Measurements from ENCODE around the gene TSPAN19. TPM values are rescaled to one million over a fixed set of nuclear protein-coding genes. Genes with fewer than 3 reads are reported as not detected.
A peak's percentile ranks its signal among the peaks of the same experiment; 100 is the strongest.

TSPAN19 gene
- total RNA-seq, 4 donors from 2014 or later, result 0.27 to 0.56 TPM; not detected in 2

GRCh38 chr12:85041395-85041794 lies 5.3 kb upstream of the TSPAN19 start:
- H3K36me3 ChIP-seq, result no peaks in the 10 kb centered on the region
- H3K27me3 ChIP-seq, result no peaks in the 10 kb centered on the region
- no peak for TF ChIP-seq POLR2A (IDR thresholded peaks at IDR 0.05)
- TF ChIP-seq CTCF (IDR thresholded peaks at IDR 0.05), result no peak
- WGBS, 2 donors, result 38 to 44% methylated on average over 1 of the region's 1 CpG
- H3K4me1 ChIP-seq, result no peaks in the 10 kb centered on the region
- no peaks in the 10 kb centered on the region for H3K9me3 ChIP-seq
- H3K27ac ChIP-seq, result no peak overlapping the region
- H3K4me3 ChIP-seq (replicated peaks in 1 of 3), result no peak overlapping the region
- no peak for DNase-seq
- intact Hi-C loops (cut with DNase I), result no loop called here

GRCh38 chr12:85036733-85037132 lies 656 bp upstream of the TSPAN19 start:
- 9 to 15% methylated on average over 3 of the region's 3 CpGs for WGBS, 2 donors
- DNase-seq, result no peak
- Histone ChIP-seq H3K4me3 (replicated peaks in 1 of 3) (peak overlapping the region in 2 of 3 donors; percentile 31 to 85), H3K9me3 (no peaks in the 10 kb centered on the region), H3K27me3 (no peaks in the 10 kb centered on the region), H3K27ac (no peak overlapping the region), H3K36me3 (no peaks in the 10 kb centered on the region), H3K4me1 (no peaks in the 10 kb centered on the region)
- intact Hi-C loops (cut with DNase I), result no loop called here
- no peak for TF ChIP-seq CTCF (IDR thresholded peaks at IDR 0.05)
- TF ChIP-seq POLR2A (IDR thresholded peaks at IDR 0.05), result no peak

GRCh38 chr12:85029456-85029855 lies 6.6 kb downstream of the TSPAN19 start:
- Histone ChIP-seq H3K27me3 (no peaks in the 10 kb centered on the region), H3K27ac (no peak overlapping the region), H3K36me3 (no peaks in the 10 kb centered on the region), H3K9me3 (no peaks in the 10 kb centered on the region), H3K4me3 (replicated peaks in 1 of 3) (no peak overlapping the region), H3K4me1 (no peaks in the 10 kb centered on the region)
- no peak for TF ChIP-seq POLR2A (IDR thresholded peaks at IDR 0.05)
- peak in 4 of 6 experiments; percentile 10 to 66 (median 56) for TF ChIP-seq CTCF (IDR thresholded peaks at IDR 0.05)
- intact Hi-C loops (cut with DNase I), result no loop called here
- no peak for DNase-seq

GRCh38 chr12:85018098-85018497 lies 18.0 kb downstream of the TSPAN19 start:
- Histone ChIP-seq H3K4me3 (replicated peaks in 1 of 3) (no peak overlapping the region), H3K9me3 (no peaks in the 10 kb centered on the region), H3K27ac (no peak overlapping the region), H3K27me3 (no peaks in the 10 kb centered on the region), H3K4me1 (no peaks in the 10 kb centered on the region), H3K36me3 (no peaks in the 10 kb centered on the region)
- intact Hi-C loops (cut with DNase I), result no loop called here
- no peak for TF ChIP-seq POLR2A (IDR thresholded peaks at IDR 0.05)
- no peak for TF ChIP-seq CTCF (IDR thresholded peaks at IDR 0.05)
- 64 to 68% methylated on average over 2 of the region's 2 CpGs for WGBS, 2 donors
- no peak for DNase-seq

- no peaks in the 10 kb centered on the region for H3K9me3 ChIP-seq
- H3K27ac ChIP-seq, result no peak overlapping the region
- H3K27me3 ChIP-seq, result no peaks in the 10 kb centered on the region
- intact Hi-C loops (cut with DNase I), result no loop called here
- H3K4me3 ChIP-seq (replicated peaks in 1 of 3), result no peak overlapping the region
- no peaks in the 10 kb centered on the region for H3K4me1 ChIP-seq
- no peaks in the 10 kb centered on the region for H3K36me3 ChIP-seq
- no peak for DNase-seq
- TF ChIP-seq CTCF (IDR thresholded peaks at IDR 0.05) (no peak), POLR2A (IDR thresholded peaks at IDR 0.05) (no peak)
Measured at GRCh38 chr12:85017618-85018017, 18.5 kb downstream of the TSPAN19 start.
